ENCODE data around the gene ASCC1.

ASCC1 gene

DNA sequence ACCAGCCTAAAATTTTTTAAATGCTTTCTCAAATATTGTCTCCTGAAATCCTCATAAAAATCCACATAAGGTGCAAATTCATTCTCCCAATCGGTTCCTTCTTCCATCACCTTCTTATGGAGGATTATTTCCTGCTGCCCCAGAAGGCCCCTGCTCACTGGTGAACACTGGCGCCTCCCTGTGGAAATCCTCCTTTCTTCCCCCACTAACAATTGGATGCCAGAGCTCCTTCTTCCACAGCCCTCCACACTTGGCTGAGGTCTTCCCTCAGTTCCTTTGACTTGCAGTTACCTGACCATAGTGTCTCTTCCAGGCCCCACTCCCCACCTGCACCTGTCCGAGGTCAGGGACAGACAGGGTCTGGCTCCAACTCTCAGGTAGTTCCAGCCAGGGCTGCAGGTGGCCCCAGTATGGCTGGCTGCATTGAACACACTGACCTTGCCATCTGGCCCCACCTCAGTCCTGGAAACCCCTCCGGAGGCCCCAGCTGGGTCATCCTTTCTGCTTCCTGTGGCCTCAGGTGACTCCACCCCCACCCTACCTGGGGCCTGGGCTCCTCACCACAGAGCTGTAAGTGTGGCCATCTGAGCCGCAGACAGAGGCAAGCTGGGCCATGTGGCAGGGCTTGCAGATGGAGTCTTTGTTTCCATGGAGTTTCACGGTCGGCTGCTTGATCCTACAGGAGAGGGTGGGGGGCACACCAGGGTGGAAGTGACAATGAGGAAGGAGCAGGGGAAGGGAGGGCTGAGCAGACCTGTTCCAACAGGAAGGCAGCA, 146.1 kb downstream of the ASCC1 start:
- in situ Hi-C loops (cut with MboI; ENCODE audit: low sequenced_read_pairs): no loop called here

DNA sequence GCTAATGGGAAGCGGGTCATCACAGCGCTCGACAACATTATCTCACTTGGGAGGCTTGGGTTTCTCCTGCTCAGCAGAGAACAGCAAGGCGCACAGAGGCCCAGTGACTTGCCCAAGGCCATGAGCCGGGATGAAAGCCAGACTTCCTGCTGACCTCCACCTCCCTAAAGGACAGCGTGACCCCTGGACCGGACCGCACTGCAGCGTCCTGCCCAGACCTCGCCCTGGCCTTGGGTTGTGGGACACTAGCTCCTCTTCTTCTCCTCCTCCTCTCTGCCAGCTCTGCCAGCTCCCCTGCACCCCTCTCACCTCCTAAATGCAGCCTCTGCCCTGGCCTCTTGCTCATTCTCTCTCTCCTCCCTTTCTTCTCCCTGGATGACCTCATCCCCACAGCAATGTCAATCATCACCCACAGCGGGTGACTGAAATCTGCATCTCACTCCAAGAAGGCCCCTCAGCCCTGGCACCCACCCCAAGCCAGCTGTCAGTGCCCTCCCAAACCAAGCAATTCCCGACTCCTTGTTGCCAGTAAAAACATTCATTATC, 147.1 kb downstream of the ASCC1 start:
- in situ Hi-C loops (cut with MboI; ENCODE audit: low sequenced_read_pairs): no loop called here

DNA sequence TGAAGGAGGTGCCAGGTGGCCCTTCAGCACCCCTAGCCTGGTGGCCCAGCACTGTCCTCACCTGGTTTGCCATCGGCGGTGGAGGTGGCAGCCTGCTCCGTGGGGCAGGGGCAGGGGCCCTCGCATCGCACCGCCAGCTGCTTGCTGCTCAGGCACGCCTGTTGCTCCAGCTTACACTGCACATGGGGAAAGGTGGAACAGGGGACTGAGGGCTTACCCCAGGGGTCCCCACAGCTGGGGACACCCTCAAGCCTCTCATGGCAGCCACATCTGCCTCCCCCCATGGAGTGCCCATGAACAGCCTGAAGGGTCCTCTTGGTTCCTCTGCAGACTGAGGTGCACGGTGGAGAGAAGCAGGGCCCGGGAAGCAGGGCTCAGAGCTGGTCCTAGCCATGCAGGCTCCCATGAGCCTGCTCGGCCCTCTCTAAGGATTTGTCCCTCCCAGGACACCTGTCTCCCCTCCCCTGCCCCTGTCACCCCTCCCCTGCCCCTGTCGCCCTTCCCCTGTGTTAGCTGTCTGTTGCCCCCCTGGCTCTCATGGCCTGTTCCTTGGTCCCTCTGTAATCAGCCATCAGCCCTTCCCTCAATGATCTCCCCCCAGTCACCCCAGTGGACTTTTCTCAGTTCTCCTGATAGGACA, 147.8 kb downstream of the ASCC1 start:
- in situ Hi-C loops (cut with MboI; ENCODE audit: low sequenced_read_pairs): no loop called here

DNA sequence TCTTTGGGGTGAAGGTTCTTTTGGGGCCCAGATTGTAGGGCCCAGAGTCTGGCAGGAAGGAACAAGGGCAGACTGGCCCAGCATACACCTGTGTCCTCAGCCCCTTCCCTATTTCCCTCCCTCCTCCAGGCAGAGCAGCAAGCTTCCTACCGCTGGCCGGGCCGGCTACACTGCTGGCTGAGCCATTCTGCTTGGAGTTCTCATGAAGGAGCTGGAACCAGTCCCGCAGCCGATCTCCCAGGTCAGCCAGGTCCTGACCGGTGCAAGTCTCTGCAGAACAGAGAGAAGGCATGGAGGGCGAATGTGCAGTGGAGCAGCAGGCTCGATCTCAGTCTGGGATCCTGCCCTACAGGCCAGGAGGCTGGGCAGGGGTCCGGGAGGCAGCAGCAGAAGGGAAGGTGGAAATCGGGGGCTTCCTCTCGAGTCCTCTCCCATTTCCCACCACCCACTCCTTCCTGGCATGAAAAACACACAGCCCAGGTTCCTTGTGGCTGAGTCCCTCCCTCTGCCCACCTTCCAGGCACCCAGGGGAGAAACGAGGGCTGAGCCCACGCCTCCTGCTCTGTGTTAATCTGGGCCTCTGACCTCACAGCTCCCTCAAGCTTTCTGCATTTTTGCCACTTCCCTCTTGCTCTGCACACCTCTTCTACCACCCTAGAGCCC, 148.5 kb downstream of the ASCC1 start:
- in situ Hi-C loops (cut with MboI; ENCODE audit: low sequenced_read_pairs): no loop called here

DNA sequence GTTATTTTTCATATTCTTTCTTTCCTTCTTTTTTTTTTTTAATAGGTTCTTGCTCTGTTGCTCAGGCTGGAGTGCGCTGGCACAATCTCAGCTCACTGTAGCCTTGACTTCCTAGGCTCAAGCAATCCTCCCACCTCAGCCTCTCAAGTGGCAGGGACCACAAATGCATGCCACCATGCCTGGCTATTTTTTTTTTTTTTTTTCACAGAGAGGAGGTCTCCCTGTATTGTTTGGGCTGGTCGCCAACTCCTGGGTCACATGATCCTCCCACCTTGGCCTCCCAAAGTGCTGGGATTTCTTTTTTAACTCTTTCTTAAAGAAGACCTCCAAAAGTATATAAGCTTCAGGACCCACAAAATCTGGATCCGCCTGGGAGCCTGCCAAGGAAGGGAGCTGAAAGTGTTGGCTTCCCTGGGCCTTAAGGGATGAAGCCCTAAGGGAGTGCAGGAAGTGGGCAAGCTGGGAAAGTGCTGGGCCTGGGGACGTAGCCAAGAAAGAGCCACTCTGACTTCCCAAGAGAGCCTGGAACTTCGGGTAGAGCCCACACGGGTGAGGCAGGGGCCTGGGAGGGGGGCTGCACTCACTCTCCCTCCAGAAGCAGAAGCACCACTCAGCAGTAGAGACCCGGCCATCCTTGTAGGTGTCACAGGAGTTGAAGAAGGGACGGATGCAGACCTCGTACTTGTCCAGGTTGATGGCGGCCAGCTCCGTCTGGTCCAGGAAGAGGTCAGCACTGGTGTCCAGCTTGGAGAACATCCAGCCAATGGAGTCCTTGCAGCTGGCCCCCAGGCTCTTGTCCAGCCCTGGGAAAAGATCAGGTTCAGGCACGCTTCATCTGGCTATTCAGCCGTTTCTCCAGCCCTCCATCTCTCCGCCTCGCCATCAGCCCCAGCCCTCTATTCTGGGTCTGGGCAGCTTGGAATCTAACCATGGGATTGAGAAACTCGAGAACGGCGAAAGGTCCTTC, 149.5 kb downstream of the ASCC1 start:
- in situ Hi-C loops (cut with MboI; ENCODE audit: low sequenced_read_pairs): no loop called here

DNA sequence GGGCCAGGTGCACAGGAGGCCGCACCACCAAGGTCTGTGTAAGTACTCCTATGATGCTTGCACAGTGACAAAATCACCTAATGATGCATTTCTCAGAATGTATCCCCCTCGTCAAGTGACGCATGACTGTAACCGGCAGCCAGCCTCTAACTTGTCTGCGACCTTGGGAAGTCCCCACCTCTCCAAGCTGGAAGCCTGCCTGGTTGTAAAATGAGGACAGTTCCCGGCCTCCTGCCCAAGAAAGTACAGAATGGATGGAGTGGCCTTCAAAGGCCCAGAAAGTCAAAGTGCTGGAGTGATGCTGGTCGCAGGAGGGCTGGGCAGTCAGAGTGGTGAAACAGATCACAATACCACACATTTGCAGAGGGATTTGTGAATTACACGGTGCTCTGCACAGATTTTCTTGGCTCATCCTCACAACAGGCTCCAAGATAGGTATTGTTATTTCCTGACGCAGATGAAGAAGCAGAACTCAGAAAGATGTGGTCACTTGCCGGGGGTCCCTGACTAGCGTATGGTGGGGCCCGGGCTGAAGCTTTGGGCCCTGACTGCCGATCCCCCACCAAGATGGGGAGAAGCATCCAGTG, 150.5 kb downstream of the ASCC1 start:
- in situ Hi-C loops (cut with MboI; ENCODE audit: low sequenced_read_pairs): no loop called here

DNA sequence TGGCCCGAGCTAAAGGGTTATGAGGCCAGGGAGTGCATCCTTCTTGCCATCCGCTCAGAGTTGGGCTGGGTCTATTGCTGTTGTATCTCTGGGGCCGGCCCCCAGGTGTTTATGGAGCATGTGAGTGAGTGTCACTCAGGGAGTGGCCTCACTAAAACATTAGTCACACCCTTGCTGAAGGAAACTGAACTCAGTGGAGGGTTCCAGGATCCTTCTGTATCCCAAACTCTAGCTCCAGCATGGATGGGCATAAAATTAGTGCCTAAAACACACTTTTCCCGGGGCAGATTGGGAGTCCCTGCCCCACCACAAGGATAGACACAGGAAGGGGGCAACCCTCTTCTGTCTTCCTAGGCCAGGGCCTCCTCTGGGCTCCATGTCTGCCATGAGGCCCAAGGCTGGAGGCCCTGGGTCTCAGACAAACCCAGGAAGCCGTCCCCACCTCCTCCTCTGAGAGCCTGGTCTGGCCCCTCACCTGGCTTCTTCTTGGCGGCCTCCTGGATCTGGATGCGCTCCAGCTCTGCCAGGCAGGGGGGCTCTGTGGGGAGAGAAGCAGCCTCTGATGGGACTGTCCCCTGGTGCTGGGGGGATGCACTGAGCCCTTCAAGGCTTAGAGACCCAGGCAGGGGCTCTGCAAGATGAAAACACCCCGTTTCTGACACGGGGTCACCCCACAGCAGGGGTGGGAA, 152.2 kb downstream of the ASCC1 start:
- in situ Hi-C loops (cut with MboI; ENCODE audit: low sequenced_read_pairs): no loop called here

DNA sequence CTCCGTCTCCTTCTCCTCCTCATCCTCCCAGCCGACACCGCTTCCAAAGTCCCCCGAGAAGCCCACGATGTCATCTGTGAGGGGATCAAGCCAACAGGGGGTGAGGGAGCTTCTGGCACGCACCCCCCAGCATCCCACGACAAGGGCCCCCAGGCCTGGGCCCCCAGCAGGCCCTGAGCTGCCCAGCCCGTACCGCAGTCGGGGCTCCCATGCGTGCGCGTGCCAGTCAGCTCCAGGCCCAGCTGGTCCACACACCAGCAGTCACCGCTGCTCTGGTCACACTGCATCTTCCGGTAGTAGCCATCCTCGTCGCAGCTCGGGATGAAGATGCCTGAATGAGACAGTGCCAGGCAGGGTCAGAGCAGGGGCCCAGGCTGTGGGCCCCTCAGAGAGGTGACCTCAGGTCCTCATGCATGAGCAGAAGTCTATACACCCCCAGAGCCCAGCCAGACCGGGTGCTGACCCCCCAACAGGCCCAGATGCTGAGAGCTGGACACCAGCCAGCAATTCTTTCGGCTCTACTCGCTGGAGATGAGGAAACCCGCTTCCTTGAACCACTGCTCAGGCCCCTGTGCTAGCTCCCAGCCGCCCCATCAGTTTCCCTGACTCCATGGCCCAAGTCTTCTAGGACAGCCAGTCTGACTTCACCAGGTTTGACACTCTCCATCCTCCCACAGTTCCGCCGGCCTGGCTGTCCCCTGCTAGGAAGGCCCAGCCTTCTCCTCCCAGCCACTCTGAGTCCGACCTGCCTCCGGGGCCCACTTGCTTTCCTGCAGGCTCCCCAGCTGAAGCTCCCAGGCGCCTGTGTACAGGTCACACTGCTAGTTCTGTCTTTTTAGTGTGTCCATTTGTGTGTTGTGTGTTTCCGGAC, 153.0 kb downstream of the ASCC1 start:
- in situ Hi-C loops (cut with MboI; ENCODE audit: low sequenced_read_pairs): no loop called here

DNA sequence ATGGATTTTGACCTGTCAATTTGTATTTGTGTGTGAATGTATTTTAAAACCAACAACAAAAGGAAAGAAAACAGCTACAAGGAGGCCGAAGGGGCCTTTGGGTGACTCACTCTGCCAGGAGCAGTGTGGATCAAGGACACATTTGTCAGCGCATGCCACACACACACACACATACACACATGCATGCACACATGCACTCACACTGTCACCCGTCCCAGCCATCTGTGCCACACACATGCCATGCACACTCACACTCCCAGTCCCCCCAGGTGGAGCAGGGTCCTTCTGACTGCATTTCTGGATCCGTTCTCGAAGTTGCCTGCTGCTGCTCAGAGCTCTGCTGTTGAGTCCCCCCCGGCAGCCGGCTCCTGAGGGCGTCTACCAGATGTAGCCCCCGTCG, 153.7 kb downstream of the ASCC1 start:
- in situ Hi-C loops (cut with MboI; ENCODE audit: low sequenced_read_pairs): no loop called here

DNA sequence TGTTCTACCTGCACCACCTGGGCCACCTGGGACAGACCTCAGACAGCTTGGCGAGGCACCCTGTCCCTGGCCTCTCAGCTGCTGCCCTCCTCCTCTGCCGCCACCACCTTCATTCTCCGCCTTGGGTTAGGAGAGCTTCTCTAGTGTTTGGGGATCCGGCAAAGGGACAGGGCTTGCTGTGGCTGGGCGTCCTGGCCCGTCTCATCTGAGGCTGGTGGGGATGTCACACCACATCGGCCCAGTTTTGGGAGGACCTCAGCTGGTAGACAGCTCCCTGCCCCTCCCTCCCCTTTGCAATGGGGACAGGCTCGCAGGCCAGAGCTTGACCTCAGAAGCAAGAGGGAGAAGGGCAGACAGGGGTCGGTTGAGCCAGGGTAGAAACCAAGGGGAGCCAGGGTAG, 154.1 kb downstream of the ASCC1 start:
- in situ Hi-C loops (cut with MboI; ENCODE audit: low sequenced_read_pairs): no loop called here

DNA sequence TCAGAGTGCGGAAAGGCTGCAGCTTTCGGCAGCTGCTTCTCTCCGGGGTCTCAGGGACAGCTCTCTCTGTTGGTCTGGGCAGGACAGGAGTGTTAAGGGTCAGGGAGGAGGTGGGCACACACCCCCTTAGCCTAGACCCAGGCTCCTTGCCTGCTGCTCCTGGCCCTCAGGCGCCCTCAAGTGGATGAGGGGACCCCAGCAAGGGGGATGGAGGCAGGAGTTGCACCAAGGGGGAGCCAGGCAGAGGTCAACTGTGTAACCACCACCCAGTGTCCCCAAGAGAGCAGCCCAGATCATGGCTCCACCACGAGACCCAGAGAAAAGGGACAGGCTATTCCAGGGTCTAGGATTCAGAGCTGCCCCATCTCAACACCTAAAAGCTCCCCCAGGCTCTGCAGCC, 154.6 kb downstream of the ASCC1 start:
- in situ Hi-C loops (cut with MboI; ENCODE audit: low sequenced_read_pairs): no loop called here

DNA sequence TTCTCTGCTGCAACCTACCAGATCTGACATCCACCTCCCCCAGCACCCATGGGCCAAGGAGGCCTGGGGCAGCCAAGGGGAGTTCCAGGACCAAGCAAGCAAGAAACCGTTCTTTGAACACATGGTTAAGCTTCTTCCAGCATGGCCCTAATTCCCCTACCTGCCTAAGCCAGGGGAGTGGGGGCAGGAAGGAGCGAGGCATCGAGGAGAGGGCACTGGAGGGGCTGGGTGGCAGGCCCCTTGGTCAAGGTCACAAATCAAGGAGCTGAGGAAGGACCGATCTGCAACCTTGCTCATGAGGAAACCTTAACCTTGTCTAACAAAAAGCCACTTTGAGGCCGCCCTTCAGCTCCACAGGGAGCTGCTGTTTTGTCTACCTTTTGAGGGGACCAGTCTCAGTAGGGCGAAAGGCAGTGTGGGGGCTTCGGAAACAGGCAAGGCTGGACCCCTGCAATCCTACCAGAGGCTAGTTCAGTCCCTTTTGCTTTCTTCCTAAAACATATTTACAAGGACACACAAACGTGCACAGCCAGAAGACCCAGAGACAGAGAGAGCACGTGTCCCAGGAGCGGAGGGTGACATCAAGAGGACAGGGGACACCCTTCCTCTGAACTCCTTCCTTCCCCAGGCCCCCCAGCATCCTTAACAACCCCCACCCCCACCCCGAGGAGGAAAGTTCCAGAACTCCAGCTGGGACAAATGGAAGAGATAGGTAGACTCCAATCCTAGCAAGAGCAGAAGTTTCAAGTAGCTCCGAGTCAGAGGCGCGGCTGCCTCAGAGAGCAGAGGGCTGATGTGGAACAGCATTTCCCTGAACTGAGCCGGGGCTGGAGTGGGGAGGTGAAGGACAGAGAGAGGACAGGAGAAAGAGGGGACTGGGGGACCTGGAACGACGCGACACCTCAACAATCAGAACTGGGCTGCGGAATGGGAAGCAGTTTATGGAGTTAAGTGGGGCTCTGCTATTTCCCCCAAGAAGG, 155.9 kb downstream of the ASCC1 start:
- in situ Hi-C loops (cut with MboI; ENCODE audit: low sequenced_read_pairs): no loop called here

DNA sequence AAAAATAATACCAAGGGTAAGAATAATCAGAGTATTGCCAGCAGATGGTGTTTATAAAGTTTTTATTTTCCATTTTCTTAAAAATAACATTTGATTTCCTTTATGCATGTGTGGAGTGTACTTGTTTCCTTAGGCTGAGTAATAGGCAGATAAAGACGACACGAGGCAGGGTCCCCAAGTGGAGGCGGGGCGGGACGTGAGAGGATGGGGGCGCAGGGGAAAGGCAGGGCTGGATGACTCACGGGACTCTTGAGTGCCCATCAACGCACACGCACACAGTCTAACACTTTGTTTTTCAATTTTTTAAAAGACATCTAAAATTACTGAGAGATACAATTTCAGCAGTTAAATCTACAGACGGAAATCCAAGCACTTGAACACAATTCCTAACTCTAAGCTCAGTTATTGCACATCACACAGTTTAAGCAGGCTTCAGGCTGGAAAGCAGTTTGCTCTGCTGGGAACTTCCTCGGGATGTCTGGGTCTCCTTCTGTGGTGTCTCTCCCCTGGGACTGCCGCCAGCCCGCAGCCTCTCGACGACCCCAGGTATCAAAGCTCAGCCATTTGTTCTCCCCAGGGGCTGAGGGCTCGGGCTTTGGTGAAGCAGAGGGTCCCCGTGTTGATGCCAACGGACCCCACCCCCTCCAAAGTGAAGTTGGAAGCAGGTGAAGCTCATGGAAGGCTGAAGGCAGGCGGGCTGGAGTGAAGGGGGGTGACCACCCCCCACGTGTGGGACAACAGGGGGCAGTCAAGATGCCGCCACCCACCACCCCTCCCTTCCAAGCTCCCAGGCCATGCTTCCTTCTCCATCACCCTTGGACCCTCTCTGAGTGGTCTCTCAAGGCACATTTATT, 156.9 kb downstream of the ASCC1 start:
- in situ Hi-C loops (cut with MboI; ENCODE audit: low sequenced_read_pairs): no loop called here

DNA sequence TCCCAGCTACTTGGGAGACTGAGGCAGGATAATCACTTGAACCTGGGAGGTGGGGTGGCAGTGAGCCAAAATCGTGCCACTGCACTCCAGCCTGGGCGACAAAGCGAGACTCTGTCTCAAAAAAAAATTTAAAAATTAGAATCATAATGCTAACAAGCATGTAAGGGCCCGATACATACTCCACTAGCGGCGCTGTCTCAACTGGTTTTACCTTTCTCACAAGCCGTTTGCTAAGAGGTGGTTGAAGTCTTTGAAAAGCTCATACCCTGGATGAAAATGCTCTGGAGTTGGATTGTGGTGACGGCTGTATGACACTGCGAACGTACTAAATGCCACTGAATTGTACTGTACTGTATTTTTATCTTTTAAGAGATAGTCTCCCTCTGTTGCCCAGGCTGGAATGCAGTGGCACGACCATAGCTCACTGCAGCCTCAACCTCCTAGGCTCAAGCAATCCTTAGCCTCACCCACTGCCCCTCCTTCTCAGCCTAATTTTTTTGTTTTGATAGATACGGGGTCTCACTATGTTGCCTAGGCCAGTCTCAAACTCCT, 157.7 kb downstream of the ASCC1 start:
- in situ Hi-C loops (cut with MboI; ENCODE audit: low sequenced_read_pairs): no loop called here

DNA sequence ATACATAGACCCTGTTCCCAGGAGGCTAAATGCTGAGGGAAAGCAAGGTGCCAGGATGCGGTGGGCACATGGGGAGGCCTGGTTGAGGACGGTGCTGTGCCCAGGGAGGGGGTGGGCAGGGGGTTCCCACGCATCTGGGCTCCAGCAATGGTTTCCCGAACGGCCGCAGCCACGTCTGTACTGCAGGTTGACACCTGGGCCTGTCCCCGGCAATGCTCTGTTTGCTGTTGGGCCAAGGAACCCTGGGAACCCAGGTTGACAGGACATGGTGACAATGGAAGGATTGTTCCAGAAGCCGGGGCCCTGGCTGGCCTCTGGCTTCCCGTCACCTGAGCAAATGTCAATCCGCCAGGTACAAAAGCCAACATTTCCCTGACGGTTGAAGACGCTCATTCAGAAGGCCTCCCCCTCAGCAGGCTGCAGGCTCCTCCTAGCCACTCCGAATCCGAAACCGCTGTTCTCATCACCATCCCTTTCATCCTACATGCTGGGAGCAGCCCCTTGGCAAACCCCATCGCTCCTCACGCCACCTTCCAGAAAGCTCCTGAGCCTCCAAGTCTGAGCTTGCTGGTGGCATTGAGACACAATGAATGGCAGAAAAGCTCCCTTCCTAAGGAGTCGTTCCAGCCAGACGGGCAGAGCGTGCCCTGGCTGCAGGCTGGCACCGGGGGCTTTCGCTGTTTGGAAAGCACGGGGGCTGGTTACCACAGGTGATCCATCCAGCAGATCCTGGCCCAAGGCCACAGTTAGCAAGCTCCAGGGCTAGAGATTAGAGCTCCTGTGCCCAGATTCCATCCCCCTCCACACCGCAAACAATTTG, 158.9 kb downstream of the ASCC1 start:
- in situ Hi-C loops (cut with MboI; ENCODE audit: low sequenced_read_pairs): no loop called here

DNA sequence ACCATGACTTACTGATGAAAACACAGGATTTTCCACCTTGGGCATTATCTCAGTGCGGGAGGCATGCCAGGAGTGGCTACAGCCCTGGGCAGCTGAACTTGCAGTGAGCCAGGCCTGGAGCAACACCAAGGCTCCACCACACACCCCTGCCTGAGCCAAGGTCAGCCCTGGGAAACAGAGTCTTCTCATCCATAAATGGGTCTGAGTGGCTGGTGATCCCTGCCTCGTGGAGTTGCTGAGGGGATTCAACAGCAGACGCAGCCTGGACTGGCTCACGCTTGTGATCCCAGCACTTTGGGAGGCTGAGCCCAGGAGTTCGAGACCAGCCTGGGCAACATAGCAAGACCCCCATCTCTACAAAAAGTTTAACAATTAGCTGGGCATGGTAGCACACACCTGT, 160.0 kb downstream of the ASCC1 start:
- in situ Hi-C loops (cut with MboI; ENCODE audit: low sequenced_read_pairs): no loop called here
